GM21786 (cell line): ENCODE data around the gene PARP1.

ENCODE experiments used
- ATAC-seq: cut with Tn5 transposase; IDR thresholded peaks from one replicate; pipeline ENCODE4 v1.9.1; 2021; ENCODE audit not compliant: unreplicated experiment

The PARP1 gene

DNA sequence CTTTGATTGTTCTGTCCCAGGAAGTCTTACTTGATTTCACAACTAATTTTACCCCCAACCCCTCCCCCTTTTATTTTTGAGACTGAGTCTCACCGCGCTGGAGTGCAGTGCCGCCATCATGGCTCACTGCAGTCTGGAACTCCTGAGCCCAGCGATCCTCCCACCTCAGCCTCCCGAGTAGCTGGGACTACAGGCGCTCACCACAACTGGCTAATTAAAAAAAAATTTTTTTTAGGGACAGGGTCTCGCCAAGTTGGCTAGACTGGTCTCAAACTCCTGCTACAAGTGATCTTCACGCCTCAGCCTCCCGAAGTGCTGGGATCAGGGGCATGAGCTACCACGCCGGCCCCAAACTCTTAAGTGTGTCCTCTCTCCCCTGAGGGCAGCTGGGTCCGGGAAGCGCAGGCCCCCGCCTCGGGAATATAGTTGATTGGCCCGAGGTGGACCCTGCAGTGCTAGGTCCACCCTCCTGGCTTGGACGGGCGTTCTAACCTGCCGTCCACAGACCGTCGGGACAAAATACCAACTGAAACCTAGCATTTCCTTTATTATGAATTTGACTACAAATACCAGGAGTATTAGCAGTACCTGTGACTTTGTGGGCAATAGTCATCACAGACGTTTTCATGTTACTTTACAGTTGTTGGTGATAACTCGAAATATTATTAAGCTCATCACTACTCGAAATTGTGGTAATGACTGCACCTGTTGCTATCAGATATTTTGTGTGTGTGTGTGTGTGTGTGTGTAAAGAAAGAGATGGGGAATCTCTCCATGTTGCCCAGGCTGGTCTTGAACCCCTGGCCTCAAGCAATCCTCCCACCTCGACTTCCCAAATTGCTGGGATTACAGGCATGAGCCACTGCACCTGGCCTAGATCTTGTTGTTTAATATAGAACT lies 642 bp upstream of the PARP1 start:
- ATAC-seq = no peak

DNA sequence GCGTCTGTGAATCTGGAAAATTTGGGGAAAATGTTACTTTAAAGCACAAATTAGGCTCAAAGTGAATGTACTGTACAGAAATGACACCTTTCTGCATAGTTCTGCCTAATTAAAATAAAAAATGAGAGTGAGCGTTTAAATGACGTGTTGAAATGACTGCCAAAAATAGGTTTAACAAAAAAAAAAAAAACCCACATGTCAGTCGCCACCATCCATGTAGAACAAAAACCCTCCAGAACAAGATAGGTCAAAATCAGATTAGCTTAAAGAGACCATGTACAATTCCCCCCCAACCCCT lies 745 bp downstream of the PARP1 start:
- no peak for ATAC-seq

DNA sequence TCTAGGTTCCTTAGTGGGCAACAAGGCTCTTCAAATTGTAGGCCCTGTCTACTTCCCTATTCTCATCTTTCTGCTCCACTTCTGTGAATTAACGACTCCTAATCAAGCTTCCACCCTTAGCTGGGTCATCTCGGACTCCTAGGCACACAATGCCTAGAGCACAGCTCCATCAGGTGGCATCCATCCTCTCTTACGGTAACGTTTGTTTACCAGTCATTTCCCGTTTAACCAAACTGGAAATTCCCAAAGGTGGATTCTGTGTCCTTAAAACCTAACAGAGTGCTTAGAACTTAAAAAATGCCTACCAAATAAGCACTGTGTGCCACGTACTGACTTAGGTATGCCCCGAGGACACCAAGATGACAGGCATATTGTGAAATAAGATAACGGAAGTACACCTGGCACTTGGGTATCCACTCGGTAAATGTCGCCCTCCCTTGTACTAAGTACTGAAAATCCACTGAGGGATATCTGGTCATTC lies 1.5 kb downstream of the PARP1 start:
- ATAC-seq = no peak

DNA sequence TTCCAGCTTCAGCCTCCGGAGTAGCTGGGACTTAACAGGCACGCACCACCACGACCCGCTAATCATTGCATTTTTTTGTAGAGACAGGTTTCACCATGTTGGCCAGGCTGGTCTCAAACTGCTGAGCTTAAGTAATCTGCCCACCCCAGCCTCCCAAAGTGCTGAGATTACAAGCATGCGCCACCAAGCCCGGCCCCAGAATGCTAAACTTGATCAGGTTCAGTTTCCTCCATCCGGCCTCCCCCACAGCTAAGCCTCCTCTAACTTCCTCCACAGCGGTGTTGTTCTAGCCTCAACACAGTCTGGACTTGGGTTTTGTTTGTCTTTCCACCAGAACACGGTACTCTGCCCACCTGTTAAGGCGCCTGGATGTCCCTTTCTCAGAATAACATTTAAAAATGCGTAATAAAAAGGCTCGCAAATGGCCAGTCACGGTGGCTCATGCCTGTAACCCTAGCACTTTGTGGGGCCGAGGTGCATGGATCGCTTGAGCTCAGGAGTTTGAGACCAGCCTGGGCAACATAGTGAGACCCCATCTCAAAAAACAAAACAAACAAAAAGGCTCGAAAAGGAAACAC lies 2.4 kb downstream of the PARP1 start:
- ATAC-seq = peak; percentile 29

DNA sequence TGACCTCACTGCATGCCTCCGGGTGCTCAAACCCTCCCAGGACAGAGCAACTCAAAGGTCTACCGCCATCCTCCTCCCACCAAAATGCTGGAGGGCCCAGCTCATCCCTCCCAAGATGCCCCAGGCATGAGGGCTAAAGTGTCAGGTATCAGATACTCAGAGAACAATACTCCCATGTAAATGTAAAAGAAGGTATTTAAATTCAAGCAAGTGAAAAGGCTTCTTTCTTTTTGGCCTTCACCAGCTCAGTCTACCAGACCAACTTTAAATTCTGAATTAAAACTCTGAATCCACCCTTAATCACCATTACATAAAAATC lies 3.0 kb downstream of the PARP1 start:
- ATAC-seq = no peak

DNA sequence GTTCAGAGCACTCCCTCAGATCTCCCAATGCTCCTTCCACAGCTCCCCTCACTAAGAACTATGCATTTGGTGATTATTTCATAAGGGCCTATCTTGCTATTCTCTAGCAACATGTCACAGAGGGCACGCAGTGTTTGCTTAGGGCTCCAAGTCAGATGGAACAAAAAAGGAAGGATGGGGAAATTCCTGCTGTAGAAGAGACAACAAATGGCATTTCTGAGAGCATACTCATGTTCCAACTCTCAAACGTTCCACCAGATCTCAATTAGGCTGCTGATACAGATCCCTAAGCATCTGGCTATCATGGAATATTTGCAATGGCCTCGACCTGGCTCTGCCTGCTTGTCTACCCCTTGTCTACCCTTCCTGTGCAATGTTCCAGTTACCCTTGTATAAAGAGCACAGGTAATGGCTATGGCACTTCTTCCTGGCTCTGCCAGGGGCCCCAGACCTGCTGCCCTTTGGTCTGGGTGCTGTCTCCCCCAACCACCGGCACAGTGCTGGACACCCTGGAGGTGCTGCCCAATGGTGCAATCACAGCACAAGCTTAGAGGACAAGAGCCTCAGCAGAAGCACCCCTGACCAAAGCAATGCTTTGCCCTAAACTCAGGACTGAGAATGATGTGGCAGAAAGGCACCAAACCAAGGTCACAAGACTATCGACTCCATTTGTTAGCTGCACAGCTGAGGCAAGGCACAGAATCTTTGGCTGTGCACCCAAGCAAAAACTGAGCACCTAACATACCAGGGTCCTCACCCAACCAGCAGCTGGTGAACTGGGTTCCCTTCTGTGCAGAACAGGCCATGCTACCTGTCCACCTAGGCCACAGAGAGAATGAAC lies 3.6 kb downstream of the PARP1 start:
- no peak for ATAC-seq

DNA sequence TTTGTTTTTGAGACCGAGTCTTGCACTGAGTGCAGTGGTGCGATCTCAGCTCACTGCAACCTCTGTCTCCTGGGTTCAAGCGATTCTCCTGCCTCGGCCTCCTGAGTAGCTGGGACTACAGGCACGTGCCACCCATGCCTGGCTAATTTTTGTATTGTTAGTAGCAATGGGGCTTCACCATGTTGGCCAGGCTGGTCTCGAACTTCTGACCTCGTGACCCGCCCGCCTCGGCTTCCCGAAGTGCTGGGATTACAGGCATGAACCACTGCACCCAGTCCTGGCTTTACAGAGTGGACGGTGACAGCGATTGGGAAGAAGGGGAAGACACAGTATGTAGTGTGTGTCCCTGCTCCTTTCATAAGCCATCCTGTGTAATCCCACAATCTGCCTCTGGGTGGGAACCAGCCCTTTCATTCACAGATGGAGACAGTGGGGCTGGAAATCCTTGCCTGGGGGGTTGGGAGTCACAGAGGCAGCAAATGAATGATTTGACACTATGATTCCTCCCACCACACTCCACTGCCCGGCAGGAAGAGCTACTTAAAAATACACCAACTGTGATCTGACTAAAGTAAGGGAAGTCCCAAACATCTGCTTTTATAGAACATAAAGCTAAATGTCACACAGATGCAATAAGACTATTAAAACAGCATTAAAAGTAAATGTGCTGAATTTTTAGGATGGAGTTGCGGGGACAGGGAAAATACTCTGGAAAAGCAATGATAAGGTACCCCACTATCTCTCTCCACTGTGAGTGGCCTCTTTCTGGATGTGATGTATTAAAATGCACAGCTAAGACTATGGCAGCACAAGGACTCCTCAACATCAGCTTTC lies 4.5 kb downstream of the PARP1 start:
- no peak for ATAC-seq

DNA sequence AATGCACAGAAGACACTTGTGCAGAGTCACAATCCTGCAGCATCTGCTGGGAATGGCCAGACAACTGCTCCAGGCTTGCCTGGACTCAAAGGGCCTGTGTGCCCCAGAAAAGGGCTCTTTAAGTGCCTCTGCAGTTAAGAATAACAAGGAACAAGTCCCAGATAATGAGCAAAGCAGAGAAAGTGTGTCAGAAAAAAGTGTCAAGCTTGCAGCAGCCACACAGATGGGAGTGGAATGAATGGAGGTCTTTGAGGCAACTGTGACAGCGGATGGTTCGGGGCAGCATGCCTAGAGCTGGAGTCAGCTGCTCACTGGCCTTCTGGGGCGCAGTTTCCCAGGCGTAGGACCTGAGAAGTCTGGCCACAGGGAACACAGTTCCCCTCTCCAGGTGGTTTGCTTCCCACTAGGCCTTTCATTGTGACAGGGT lies 5.1 kb downstream of the PARP1 start:
- ATAC-seq = no peak

DNA sequence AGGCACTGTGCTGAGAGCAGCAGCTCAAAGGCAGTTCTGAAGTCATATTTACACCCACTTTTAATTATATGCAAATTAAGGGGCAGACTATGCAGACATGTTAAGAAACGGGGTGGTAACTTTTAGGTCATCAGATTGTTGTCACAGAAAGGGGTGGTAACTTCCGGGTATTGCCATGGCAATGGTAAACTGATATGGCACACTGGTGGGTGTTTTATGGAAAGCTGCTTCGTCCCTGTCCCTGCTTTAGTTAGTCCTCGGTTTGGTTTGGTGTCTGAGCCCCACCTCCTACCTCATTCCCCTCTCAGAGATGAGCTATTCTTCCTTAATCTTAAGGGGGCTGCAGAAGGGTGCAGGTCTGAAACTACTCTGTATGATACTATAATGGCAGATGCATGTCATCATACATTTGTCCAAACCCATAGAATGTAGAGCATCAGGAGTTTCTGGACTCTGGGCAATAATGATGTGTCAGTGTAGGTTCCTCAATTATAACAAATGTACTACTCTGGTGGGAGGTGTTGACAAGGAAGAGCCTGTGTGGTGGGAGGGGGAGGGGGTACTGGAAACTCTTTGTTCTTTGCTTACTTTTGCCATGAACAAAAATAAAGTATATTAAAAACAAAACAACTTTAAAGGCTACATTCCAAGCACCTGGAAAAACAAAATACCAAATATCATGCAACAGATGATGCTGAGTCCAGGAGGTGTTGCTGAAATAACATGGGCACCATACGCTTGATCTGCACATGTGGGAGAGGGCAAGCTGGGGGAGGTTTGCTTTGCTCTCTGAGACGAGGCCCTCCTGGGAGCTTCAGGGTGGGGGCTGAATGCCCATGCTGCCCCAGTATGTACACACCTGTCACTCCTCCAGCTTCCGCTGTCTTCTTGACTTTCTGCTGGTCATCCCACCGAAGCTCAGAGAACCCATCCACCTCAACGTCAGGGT lies 6.3 kb downstream of the PARP1 start:
- ATAC-seq = no peak

DNA sequence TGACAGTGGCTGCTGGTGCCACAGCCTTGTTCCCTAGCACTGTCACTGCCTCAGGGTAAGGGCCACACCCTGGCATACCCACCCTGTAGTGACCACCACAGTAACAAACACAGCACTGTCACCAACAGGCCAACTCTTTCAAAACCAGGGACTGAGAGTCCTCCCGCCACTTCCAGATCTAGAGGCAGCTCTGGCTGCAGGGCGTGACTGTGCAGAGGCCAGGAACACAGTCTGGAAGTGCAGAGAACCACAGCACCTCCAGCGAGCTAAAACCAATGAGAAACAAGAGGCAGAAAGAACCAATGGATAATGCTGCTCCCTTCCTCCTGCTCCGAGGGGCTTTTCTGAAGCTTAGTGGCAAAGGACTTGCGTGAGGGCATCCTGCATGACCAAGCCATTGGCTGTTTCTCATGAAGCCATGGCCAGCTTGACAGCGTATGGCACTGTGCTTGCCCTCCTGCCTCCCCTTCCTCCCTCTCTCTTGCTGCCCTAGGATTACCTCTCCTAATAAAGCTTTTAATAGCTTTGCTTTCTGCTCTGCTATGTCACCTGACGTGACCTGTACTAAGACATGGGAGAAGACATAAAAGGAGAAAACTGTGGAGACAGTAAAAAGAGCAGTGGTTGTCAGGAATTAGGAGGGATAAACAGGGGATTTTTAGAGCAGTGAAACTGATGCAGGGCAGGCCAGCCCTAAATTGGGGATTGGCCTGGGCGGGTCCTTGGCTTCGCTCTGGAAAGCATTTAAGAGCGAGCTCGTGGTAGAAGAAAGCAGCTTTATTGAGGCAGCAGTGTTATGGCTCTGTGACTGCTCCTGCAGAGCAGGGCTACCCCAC lies 7.2 kb downstream of the PARP1 start:
- no peak for ATAC-seq

DNA sequence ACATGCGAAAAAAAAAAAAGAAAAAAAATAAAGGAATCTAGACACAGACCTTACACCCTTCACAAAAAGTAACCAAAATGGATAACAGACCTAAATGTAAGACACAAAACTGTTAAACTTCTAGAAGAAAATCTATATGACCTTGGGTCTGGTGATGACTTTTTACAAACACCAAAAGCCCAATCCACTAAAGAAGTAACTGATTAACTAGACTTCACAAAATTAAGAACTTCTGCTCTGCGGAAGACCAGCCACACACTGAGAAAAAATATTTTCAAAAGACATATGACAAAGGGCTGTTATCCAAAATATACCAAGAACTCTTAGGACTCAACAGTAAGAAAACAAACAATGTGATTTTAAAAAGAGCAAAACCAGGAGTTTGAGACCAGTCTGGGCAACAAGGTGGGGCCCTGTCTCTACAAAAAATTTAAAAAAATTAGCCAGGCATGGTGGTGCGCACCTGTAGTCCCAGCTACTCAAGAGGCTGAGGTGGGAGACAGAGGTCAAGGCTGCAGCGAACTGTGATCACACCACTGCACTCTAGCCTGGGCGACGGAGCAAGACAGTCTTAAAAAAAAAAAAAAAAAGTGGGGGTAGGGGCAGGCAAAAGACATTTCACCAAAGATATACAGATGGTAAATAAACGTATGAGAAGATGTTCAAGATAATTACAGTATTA lies 9.8 kb downstream of the PARP1 start:
- ATAC-seq = no peak

DNA sequence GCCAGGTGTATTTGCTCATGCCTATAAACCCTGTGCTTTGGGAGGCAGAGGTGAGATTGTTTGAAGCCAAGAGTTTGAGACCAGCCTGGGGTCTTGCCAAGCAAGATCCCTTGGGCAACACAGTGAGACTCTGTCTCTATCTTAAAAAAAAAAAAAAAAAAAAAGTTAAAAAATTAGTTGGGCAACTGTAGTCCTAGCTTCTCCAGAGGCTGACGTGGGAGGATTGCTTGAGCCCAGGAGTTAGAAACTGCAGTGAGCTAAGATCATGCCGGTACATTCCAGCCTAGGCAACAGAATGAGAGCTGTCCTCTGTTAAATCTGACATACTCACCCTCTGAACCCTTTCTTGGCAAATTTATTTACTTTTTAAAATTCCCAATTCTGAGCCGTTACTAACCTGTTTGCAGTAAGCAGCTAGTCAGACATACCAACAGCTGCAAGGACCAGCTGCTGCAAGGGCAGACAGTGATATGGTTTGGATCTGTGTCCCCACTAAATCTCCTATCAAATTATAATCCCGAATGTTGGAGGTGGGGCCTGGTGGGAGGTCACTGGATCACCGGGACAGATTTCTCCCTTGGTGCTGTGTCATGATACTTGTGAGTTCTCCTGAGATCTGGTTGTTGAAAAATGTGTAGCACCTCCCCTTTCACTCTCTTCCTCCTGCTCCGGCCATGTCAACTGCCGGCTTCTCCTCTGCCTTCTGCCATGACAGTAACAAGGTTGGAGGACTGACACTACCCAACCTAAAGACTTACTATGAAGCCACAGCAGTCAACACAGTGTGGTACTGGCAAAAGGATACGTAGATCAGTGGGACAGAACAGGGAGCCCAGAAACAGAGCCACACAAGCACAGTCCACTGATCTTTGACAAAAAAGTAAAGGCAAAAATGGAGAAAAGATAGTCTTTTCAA lies 10.6 kb downstream of the PARP1 start:
- ATAC-seq = no peak

DNA sequence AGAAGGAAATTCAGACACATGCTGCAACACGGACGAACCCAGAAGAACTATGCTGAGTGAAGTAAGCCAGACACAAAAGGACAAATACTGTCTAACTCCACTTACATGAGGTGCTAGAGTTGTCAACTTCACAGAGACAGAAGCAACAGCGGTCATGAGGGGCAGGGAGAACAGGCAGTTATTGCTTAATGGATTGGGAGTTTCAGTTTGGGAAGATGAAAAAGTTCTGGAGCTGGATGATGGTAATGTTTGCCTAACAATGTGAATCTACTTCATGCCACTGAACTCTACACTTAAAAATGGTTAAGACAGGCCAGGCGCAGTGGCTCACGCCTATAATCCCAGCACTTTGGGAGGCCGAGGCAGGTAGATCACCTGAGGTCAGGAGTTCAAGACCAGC lies 12.1 kb downstream of the PARP1 start:
- ATAC-seq = no peak

DNA sequence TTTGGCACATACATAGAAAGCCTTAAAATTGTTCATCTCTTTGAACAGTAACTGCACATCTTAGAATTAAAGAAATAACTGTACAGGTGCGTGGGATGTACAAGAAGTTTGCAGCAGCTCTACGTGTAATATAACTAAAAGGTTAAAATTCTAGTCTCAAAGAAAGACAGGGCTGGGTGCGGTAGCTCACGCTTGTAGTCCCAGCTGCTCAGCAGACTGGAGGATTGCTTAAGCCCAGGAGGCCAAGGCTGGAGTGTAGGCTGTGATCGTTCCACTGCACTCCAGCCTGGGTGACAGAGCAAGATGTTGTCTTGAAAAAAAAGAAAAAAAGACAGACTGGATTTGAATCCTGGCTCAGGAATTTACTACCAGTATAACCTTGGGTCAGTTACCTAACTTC lies 13.4 kb downstream of the PARP1 start:
- ATAC-seq = no peak

DNA sequence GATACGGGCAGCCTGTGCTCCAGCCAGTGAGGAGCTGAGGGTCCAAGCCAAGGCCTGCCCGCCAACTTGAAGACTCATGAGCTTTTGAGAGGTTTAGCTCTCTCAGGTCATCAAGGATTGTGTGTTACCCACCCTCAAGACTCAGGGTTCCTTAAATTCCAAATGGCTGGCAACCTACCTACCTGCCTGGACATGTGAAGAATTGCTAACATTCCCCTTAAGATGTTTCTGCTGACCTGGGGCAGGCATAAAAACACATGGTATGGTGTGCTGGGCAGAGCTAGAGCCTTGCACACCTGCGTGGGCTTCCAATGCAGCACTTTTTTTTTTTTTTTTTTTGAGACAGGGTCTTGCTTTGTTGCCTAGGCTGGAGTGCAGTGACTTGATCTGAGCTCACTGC lies 17.2 kb downstream of the PARP1 start:
- no peak for ATAC-seq

DNA sequence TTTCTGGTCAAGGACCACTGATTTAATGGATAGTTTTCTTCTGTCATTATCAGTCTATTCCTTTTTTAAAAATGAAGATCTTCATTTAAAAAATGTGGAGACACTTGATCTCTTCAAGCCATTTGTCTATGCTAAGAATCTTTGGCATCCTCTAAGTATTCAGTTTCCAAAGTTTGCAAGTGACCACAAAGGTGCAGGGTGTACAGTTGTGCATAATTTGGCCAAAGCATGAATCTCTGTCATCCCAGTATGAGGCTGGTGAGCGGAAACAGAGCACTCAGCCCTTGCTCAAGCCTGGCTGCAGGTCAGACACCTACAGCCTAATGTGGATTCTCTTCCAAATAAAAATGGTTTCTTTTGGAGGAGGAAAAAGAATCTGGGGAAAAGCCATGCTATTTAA lies 19.8 kb downstream of the PARP1 start:
- ATAC-seq = no peak

DNA sequence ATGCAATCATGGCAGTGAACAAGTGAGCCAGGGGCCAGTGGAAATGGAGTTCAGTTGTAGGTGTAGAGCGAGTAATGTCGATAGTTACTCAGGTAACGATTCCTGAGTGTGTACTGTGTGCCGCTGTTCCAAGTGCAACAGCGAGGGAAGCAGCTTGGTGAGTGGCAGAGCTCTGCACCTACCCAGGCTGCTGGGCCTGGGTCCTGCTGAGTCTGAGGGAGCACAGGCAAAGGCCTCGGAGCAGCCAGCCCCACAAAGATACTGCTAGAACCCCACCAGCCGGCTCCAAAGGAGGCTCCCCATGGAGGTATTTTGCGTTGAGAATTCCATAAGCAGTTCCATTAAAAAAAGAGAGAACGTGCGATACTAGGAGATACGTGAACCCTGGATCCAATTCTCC lies 23.2 kb downstream of the PARP1 start:
- no peak for ATAC-seq

DNA sequence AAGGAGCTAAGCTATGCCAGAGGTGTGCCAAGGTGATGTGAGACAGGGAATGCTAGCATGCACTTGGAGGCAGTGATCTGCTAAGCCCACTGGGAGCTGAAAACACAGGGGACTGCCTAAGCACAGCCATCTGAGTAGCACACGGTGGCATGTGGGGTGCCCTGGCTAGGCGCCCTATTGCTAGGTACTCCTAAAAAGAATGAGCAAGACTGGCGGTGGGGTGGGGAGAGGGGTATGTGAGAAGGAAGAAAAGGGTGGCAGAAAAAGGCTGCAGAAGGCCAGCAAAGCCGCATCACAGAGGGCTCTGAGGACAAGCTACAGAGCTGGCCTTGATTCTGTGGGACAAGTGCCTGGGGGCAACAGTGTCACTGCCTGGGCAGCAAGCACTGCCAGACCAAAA lies 23.9 kb downstream of the PARP1 start:
- no peak for ATAC-seq
